ENCODE measurements around the gene MMP15. TPM values are rescaled to one million over a fixed set of nuclear protein-coding genes. Genes with fewer than 3 reads are reported as not detected.

MMP15 gene
- total and polyA plus RNA-seq, 2 of the 4 experiments (the other 2 are of a cell fraction), result 0.18 to 0.56 TPM

DNA sequence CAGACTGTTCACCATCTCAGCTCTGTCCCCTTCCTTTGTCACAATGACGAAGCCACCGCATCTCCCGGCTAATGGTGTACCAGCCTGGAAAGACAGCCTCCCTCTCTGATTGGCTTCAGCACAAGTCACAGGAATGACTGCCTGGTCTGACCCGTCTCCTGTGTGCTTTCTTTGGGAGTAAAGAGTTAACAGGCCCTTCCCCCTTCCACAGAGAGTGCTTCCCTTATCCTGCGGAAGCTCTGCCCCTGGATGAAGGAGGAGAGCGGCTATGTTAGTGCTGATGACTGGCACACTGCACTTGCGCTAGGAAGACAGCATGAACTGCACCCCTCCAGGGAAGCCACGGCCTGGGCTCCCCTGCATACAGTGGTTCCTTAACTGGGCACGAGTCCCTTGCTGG lies 13.1 kb upstream of the MMP15 start:
- Histone ChIP-seq H4K8ac (ENCODE audit: low read depth in 2 of 2, low read length in 2 of 2) (no peak overlapping the region), H3K4ac (ENCODE audit: low read depth, low read length) (peak overlapping the region; percentile 8), H2AFZ (replicated peaks; ENCODE audit: low read length, poor library complexity) (no peak overlapping the region), H3K4me1 (ENCODE audit: control insufficient read depth, insufficient read depth, low read length) (peaks cover 9% of the 10 kb centered on the region), H3K9ac (ENCODE audit: low read depth, low read length) (no peak overlapping the region), H4K5ac (ENCODE audit: low read depth, low read length) (no peak overlapping the region), H3K36me3 (ENCODE audit: control insufficient read depth, insufficient read depth, low read length) (peaks cover 12% of the 10 kb centered on the region), H3K9me1 (ENCODE audit: insufficient read depth, low read length) (peaks cover 26% of the 10 kb centered on the region), H2AK5ac (ENCODE audit: low read depth, low read length) (peak overlapping the region; percentile 75), H2BK5ac (ENCODE audit: low read depth, low read length, poor library complexity, severe bottlenecking) (no peak overlapping the region), H3K4me3 (ENCODE audit: insufficient read depth, low read depth, low read length) (no peak overlapping the region), H3K9me3 (ENCODE audit: control insufficient read depth, insufficient read depth, low read length) (no peaks in the 10 kb centered on the region), H3K23ac (ENCODE audit: low read depth, low read length) (no peak overlapping the region; the same call in 1 of the 2 replicates), H3K4me2 (ENCODE audit: low read depth, low read length) (no peak overlapping the region), H2AK9ac (replicated peaks; ENCODE audit: low read depth, low read length, poor library complexity) (no peak overlapping the region), H3K27ac (ENCODE audit: insufficient read depth, low read length) (no peak overlapping the region), H2BK15ac (ENCODE audit: low read depth, low read length) (no peak overlapping the region), H3K14ac (replicated peaks; ENCODE audit: low read depth, low read length) (0 out of 2 replicates have a peak overlapping the region, but pooled peaks have one; percentile 14), H2BK20ac (ENCODE audit: low read depth, low read length) (0 out of 2 replicates have a peak overlapping the region, but pooled peaks have one; percentile 12), H3K18ac (ENCODE audit: low read depth, low read length) (no peak overlapping the region), H3K79me1 (ENCODE audit: low read depth in 1 of 2, low read length in 2 of 2) (peaks cover 4 to 22% of the 10 kb centered on the region in 2 experiments), H2BK120ac (ENCODE audit: low read depth, low read length) (peak overlapping the region; percentile 1; the same call in 1 of the 2 replicates), H3K56ac (ENCODE audit: extremely low read depth, insufficient read depth, low read length) (no peak overlapping the region), H3K27me3 (ENCODE audit: control insufficient read depth, insufficient read depth, low read length) (no peaks in the 10 kb centered on the region), H4K91ac (ENCODE audit: insufficient read depth, low read depth, low read length) (no peak overlapping the region), H4K20me1 (ENCODE audit: insufficient read depth, low read length) (peaks cover 9% of the 10 kb centered on the region; the same call in 1 of the 2 replicates)
- POLR2A ChIA-PET (ENCODE audit: unreplicated experiment), result no interaction called here
- intact Hi-C loops (cut with micrococcal nuclease), result no loop called here
- WGBS, 2 experiments (ENCODE audit: extremely low coverage in 2 of 2, insufficient read length in 1 of 2), result 80% methylated on average over 2 of the region's 9 CpGs; no CpG with 5 or more reads in 1 of the 2 experiments
- DNase-seq (no peak), ATAC-seq (ENCODE audit: low read depth) (no peak)
- CTCF ChIA-PET, result interaction anchor here (2.1 kb wide), 1 partner anchor 109 kb away, joined by 6 read pairs; no protein-coding TSS in a partner anchor
- in situ Hi-C loops (cut with MboI; ENCODE audit: low sequenced_read_pairs), result no loop called here
- TF ChIP-seq CEBPB (IDR thresholded peaks at IDR 0.05; ENCODE audit: low read depth, low read length) (no peak), NFE2L2 (IDR thresholded peaks at IDR 0.05; ENCODE audit: low read depth, low read length) (no peak), MAZ (IDR thresholded peaks at IDR 0.05; ENCODE audit: borderline replicate concordance, low read depth, low read length) (no peak), ELK1 (IDR thresholded peaks at IDR 0.05; ENCODE audit: borderline replicate concordance, low read depth, low read length) (no peak), SMC3 (IDR thresholded peaks at IDR 0.05; ENCODE audit: low read depth, low read length) (no peak), CTCF (conservative IDR thresholded peaks at IDR 0.05; ENCODE audit: low read depth, low read length) (no peak), MXI1 (IDR thresholded peaks at IDR 0.05; ENCODE audit: borderline replicate concordance, low read depth, low read length) (no peak), MAFK (IDR thresholded peaks at IDR 0.05; ENCODE audit: low read depth, low read length) (no peak), FOS (IDR thresholded peaks at IDR 0.05; ENCODE audit: low read depth, low read length) (no peak), POLR2A (IDR thresholded peaks at IDR 0.05; ENCODE audit: low read depth, low read length) (no peak), RFX5 (IDR thresholded peaks at IDR 0.05; ENCODE audit: low read depth, low read length) (no peak), BHLHE40 (IDR thresholded peaks at IDR 0.05; ENCODE audit: low read depth, low read length) (no peak), RAD21 (IDR thresholded peaks at IDR 0.05; ENCODE audit: low read length) (no peak), CHD1 (IDR thresholded peaks at IDR 0.05; ENCODE audit: low read depth, low read length) (no peak), RCOR1 (IDR thresholded peaks at IDR 0.05; ENCODE audit: insufficient replicate concordance, low read length) (no peak)
- TF ChIP-seq, protein P1, sequence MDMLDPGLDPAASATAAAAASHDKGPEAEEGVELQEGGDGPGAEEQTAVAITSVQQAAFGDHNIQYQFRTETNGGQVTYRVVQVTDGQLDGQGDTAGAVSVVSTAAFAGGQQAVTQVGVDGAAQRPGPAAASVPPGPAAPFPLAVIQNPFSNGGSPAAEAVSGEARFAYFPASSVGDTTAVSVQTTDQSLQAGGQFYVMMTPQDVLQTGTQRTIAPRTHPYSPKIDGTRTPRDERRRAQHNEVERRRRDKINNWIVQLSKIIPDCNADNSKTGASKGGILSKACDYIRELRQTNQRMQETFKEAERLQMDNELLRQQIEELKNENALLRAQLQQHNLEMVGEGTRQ (IDR thresholded peaks at IDR 0.05; ENCODE audit: low read depth, low read length), result no peak
- dilution Hi-C loops (cut with HindIII; ENCODE audit: low sequenced_read_pairs, unreplicated experiment), result no loop called here
- no TSS peak for BruUV-seq (replicated peaks)

Measured in IMR-90 (cell line).